ENCODE results near the gene PDGFB. TPM values are rescaled to one million over a fixed set of nuclear protein-coding genes. Genes with fewer than 3 reads are reported as not detected.

The PDGFB gene
- total RNA-seq, 1 donor from 2014 or later = 2.0 TPM

GRCh38 chr22:39241794-39242594 lies 2.8 kb downstream of the PDGFB start:
- no peak for FAIRE-seq

DNA sequence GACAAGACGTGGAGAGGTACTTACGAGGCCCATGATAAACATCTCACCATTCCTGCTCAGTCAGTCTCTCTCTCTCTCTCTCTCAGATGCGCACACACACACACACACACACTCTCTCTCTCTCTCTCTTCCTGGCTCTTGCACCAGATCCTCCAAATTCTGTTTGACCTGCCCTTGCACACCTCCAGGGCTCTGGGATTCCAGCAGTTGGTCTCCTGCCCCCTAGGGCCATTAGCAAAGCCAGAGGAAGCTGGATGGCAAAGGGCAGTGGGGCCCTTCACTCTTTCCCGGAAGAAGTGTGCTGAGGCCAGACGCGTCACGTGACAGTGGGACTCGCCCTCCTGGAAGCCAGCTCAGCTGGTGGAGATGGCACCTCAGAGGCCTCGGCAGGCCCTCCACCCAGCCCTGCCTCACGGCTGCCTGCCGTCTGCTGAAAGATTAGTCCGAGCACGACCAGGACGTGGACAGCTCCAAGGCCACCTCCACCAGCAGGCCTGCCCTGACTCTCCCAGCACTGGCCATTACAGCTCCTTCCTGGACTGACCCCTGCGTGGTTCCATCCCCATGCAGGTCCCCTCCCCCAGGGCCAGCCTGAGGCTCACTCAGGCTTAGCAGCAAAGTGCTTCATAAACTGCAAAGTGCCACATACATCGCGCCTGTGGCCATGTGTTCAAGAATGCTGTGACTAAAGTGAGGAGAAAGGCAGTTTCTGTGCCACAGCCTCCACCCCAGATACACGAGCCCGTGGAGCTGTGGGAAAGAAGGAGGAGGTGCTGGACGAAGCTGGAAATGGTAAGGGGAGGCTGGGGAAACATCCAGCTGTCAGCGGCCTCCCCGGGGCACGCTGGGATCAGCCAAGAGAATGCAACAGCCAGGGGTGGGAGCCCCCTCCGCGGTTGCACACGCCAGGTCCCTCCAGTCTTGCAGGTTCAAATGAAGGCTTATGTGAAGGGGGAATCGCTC lies 3.7 kb downstream of the PDGFB start:
- no peak for DNase-seq (ENCODE audit: low spot score in 2 of 2)
- no peak for FAIRE-seq

More at GRCh38 chr22:39241794-39242594, 2.8 kb downstream of the PDGFB start:
- DNase-seq (ENCODE audit: low spot score in 2 of 2) = peak in 1 of 2 donors; percentile 54

DNA sequence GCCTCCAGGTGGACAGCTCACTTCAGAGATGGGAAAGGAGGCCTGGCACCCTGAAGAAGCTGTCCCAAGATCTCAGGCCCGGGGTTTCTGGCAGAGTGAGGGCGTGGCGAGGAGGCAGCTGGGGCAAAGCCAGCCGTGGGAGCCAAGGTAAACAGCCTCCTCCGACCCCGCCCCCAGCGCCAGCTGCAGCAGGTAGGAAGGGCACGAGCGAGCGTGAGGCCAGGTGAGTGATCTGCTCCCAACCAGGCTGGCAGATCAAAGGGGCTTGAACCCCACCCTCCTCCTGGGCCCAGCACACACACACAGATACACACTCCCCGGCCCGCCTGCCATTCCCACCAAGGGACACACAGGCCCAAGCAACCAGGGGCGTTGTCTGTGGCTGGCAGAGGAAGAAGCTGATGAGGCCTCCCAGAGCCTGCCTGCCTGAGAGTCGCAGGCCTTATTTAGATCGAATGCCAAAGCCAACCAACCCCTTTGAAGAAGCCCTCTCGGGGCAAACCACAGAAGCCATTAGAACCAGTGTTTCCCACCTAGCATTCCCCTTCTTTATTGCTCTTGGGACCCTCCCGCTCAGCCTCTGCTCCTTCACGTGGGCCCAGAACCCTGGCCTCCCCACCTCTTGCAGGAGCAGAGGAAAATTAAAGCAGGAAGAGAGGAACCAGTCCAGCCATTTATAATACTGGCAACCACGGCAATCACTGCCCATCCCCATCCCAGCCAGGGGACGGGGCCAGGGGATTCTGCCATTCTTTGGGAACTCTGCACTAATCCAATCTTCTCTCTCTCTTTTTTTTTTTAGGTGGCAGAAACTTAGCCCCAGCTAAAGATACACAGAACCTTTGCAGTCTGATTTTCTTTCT lies 5.0 kb downstream of the PDGFB start:
- FAIRE-seq = no peak
- no peak for DNase-seq (ENCODE audit: low spot score in 2 of 2)

DNA sequence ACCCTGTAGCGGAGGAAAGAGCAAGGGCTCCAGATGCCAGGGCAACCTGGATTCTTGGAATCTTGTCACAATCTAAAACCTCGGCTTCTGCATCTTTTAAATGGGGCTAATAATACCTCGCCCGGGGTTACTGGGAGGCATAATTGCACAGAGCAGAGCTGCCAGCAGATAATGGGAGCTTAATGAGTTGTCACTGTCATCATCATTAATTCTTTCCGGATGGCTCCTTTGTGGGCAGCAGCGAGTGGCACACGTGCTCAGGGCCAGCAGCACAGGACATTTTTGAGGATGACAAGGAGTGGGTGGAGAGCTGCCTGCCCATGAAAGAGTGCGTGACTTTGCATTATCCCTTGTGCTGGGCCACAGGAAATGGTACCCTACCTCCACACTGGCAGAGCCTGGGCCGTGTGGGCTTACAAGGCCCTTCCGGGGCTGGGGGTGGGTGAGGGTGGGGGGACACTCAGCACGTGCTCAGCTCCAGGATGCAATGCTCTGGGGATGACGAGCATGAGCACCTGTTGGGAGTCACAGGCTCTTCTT lies 5.7 kb downstream of the PDGFB start:
- DNase-seq (ENCODE audit: low spot score in 2 of 2) (no peak), FAIRE-seq (no peak)

DNA sequence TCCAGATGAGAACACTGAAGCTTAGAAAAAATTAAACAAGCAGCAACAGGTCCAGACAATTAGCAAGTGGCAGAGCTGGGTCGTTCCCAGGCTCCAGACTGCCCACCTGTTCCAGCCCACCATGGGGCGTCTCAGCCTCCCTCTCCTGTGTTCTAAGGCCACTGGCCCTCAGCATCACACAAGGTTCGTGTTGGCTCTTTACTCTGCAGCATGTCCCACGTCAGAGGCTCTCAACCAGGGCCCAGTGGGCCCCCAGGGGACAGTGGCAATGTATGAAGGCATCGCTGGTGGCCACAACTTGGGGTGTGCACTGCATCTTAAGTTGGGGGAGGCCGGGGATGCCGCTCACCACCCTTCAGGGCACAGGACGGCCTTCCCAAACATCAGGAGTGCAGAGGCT lies 6.2 kb downstream of the PDGFB start:
- FAIRE-seq (no peak), DNase-seq (ENCODE audit: low spot score in 2 of 2) (no peak)

DNA sequence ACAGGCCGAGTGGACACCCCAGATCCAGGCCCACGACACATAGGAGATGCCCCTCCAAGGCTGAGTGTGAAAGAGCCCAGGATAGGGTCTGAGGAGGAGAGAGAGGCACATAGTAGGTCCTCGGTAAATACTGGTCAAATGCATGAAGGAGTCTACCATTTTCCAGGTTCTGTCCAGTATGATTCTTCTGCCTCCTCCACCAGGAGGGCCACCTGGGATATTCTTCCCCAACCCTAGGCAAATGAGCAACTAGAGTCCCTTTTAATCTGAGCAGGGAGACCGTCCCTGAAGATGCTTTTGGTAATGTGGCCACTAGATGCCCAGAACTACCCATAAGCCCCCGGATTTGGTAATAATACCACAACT lies 6.7 kb downstream of the PDGFB start:
- FAIRE-seq = no peak

DNA sequence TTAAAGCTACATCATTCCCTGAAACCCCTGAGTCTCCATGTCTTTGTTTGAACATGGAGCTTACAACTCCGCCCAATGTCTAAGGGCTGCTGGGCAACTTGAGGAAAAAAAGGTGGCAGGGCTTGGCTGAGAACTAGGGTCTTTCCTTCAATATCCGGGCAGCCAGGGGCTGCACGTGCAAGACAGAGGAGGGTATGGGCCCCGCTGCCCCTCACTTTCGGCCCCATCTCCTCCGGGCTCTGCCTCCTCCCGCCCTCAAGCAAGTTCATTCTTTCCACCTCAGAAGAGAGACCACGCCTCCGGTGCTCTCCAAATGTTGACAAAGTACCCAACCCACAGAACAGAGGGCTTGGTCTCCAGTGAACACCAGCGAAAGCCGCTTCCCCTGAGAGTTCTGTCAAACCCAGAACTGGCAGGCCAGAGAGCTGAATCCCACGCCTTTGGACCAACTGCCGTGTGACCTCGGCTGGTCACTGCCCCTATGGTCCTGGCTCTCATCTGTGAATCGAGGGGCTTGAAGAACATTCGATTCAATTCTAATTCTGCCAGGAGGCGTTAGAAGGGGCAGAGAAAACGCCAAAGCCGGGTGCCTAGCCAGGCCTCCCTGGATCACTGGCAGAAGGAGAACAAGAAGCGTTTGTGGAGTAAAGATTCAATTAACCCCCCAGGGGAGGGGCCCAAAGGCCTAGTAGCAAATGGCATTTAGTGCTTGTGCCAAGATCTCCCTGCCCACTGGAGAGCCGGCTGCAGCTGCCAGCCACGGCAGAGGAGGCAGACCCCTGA lies 7.3 kb downstream of the PDGFB start:
- no peak for FAIRE-seq
- DNase-seq (ENCODE audit: low spot score in 2 of 2) = no peak

More for the DNA sequence above, 6.7 kb downstream of the PDGFB start:
- DNase-seq (ENCODE audit: low spot score in 2 of 2) = no peak

- DNase-seq (ENCODE audit: low spot score in 2 of 2) (no peak), FAIRE-seq (no peak)
Observed at GRCh38 chr22:39236321-39237317, 8.2 kb downstream of the PDGFB start.

DNA sequence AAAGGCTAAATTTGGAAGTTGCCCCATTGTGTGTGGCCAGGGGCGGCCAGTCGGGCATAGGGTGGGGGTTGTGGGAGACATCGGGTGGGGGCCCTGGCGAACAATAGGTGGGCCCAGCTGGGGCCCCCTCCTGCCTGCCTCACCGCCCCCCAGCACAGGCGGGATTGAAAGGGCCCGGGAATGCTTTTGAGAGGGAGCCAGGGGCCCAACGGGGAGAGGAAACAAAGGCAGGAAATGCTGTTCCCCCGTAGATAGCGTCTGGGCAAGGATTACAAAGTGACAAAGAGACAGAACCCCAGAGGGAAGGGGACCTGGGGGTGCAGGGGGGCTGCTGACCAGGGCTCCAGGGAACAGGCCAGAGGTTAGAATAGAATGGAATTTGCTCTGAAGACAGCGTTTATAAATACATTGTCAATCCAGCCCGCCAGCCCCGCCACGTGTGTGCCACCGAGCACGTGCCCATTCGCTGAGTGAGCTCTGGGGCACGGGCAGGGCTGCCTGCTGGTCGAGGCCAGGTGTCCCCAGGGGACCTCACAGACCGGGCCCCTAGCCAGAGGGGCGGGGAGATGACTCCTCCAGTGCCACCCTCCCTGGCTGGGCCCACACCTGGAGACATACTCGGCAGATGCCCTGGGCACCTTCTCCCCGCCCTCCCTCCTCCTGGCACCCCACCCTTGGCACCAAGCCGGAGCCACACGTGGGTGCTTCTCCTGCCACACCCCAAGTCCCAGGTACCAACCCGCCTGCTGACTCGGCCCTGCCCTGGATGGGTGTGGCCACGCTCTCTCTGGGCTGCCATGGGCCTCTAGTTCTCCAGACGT lies 9.7 kb downstream of the PDGFB start:
- FAIRE-seq = no peak
- DNase-seq (ENCODE audit: low spot score in 2 of 2) = no peak

DNA sequence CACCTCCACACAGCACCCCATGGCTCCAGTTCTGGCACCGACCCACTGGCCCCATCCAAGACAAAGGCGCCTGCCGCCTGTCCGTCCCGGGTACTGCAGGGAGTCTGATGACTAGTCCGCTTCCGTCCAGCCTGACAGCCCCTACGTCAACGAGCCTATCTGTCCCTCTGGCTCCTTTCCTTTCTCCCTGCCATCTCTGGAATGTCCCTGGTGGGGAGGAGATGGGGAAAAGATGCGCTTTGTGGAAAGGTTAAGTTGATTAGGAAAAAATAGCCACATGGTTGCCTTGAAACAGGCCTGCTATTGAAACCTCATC lies 10.4 kb downstream of the PDGFB start:
- DNase-seq (ENCODE audit: low spot score in 2 of 2) (peak in 1 of 2 donors; percentile 68), FAIRE-seq (no peak)

GRCh38 chr22:39233710-39234471 lies 10.9 kb downstream of the PDGFB start:
- FAIRE-seq (no peak), DNase-seq (ENCODE audit: low spot score in 2 of 2) (no peak)

- no peak for FAIRE-seq
- no peak for DNase-seq (ENCODE audit: low spot score in 2 of 2)
Observed at GRCh38 chr22:39232806-39233709, 11.7 kb downstream of the PDGFB start.

DNA sequence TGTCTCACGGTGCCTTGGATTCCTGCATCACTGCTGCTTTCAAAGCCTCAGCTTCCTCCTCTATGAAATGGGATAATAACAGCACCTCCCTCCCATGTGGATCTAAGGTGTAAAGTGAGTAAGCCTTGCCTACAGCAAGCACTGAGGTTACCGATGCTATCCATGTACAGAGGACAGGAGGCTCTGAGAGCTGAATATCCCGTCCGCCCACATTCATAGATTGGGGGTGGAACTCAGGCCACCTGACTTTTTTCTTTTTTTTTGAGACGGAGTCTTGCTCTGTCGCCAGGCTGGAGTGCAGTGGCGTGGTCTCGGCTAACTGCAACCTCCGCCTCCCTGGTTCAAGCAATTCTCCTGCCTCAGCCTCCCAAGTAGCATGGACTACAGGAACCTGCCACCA lies 12.5 kb downstream of the PDGFB start:
- FAIRE-seq = no peak
- no peak for DNase-seq (ENCODE audit: low spot score in 2 of 2)

GRCh38 chr22:39231197-39231950 lies 13.4 kb downstream of the PDGFB start:
- DNase-seq (ENCODE audit: low spot score in 2 of 2) (no peak), FAIRE-seq (no peak)

Data from frontal cortex (tissue), 4 donors.